ENCODE results near the gene CFDP1.

GRCh38 chr16:75263291-75263962 is 169.9 kb downstream of the CFDP1 start:
- TF ChIP-seq YY1 (IDR thresholded peaks at IDR 0.05; ENCODE audit: insufficient read depth, insufficient read length) (no peak), ZNF274 (IDR thresholded peaks at IDR 0.05; ENCODE audit: low read depth, low read length) (no peak)

Measured in NT2/D1 (cell line).